Activated CD4-positive, alpha-beta T cell treated with anti-CD3 and anti-CD28 coated beads, Interleukin-2, amount 10 ng/mL, durations not matched to agents 7 days and 5 days (primary cell): Measurements from ENCODE around the gene SETBP1. TPM values are rescaled to one million over a fixed set of nuclear protein-coding genes. Genes with fewer than 3 reads are reported as not detected.

Source experiments
- CTCF ChIA-PET: fragments of 350-600 bp; sonication (Branson Sonifier 250); formaldehyde crosslinking; loops from one replicate; lab custom pipeline; 2021; ENCODE audit warnings: antibody characterized with exemption; lab: Charles Lee
- POLR2A ChIA-PET: fragments of 350-600 bp; sonication (Branson Sonifier 250); formaldehyde crosslinking; loops from one replicate; lab custom pipeline; 2021; ENCODE audit warnings: antibody characterized with exemption; lab: Charles Lee
- DNase-seq: peaks from one replicate; pipeline ENCODE4 v3.0.0-alpha.2; 2020
- H3K27ac Mint-ChIP-seq: one replicate; pipeline ENCODE4 v1.8.0; 2021; ENCODE audit warnings: mild to moderate bottlenecking, moderate library complexity, mixed read lengths
- H3K27me3 Mint-ChIP-seq: one replicate; pipeline ENCODE4 v1.8.0; 2021; ENCODE audit warnings: mixed read lengths
- H3K36me3 Mint-ChIP-seq: one replicate; pipeline ENCODE4 v1.8.0; 2021; ENCODE audit warnings: low read depth, mixed read lengths
- H3K4me1 Mint-ChIP-seq: one replicate; pipeline ENCODE4 v1.8.0; 2021; ENCODE audit warnings: mixed read lengths
- H3K4me3 Mint-ChIP-seq: one replicate; pipeline ENCODE4 v1.8.0; 2021; ENCODE audit warnings: mild to moderate bottlenecking, moderate library complexity, mixed read lengths
- H3K9me3 Mint-ChIP-seq: one replicate; pipeline ENCODE4 v1.8.0; 2021; ENCODE audit warnings: mixed read lengths
- total RNA-seq, 2 experiments: library from RNA; stranded (reverse); gene quantifications; one replicate each; pipeline ENCODE4 v1.2.3, GENCODE V29; 2021

The SETBP1 gene
- total RNA-seq, 2 experiments from 2014 or later: 3.7 to 4.4 TPM

DNA sequence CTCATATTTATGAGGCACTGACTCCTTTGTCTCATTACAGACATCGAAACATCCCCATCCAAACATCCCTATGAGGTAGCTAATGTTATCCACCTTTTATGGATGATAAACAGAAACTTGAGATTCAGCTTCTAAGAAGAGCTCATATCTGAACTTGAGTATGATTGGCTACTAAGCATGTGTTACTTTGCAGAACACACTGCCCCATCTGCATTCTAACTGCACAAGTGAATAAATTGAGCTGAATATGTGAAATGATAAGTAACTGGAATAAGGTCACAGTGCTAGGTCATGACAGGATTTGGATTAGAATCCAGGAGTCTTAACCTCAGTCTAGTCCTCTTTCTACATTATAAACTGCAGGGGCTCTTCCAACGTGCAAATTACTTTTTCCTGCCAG is 172.7 kb downstream of the SETBP1 start:
- H3K27me3 Mint-ChIP-seq: peaks cover 8% of the 10 kb centered on the region
- ChIA-PET POLR2A (no interaction called here), CTCF (interaction anchor here (0.8 kb wide), 2 partner anchors 10 to 13 kb away, joined by 3 read pairs; no protein-coding TSS in a partner anchor)
- H3K4me1 Mint-ChIP-seq: no peaks in the 10 kb centered on the region
- no peaks in the 10 kb centered on the region for H3K36me3 Mint-ChIP-seq
- H3K4me3 Mint-ChIP-seq: no peak overlapping the region
- DNase-seq: no peak
- no peaks in the 10 kb centered on the region for H3K9me3 Mint-ChIP-seq
- H3K27ac Mint-ChIP-seq: no peak overlapping the region

DNA sequence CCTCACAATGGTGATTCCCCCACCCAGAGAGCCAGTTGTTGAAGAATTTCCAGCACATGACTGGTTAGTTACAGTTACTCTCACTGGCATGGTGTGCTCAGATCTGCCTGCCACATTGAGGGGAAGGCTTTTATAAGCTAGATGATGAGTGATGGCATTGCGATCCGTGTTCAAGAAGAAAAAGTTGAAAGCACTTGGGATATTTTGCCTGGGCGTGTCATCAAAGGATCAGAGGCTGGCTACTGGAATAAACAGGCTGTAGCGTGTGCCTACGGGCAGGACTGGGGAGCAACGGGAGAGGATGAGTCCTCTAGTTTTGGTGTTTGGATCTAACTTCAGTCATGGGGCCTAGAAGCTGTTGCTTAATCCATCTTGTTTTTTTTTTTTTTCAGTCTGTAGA is 175.0 kb downstream of the SETBP1 start:
- H3K9me3 Mint-ChIP-seq: no peaks in the 10 kb centered on the region
- no peak for DNase-seq
- H3K36me3 Mint-ChIP-seq: no peaks in the 10 kb centered on the region
- peaks cover 14% of the 10 kb centered on the region for H3K27me3 Mint-ChIP-seq
- no peak overlapping the region for H3K27ac Mint-ChIP-seq
- ChIA-PET CTCF (interaction anchor here (1.6 kb wide), 1 partner anchor 9 kb away, joined by 4 read pairs; no protein-coding TSS in a partner anchor), POLR2A (no interaction called here)
- no peaks in the 10 kb centered on the region for H3K4me1 Mint-ChIP-seq
- H3K4me3 Mint-ChIP-seq: no peak overlapping the region

DNA sequence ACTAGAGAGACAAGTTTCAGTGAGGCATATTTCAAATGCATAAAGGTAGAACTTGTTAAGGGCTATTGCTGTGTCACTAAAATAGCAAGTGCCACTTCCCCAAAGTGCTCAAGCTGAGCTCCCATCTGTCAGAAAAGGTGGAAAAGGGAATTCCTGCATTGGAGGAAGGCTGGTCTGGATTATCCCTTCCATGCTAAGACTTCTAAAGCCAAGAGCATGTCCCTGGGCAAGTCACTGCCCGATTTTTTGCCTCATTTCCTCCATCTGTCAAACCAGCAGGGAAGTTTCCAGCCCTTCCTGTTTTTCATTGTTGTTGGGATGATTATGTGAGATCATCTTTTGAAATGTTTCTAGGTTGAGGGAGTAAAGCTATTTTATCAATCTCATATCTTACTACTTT is 175.5 kb downstream of the SETBP1 start:
- no peak for DNase-seq

DNA sequence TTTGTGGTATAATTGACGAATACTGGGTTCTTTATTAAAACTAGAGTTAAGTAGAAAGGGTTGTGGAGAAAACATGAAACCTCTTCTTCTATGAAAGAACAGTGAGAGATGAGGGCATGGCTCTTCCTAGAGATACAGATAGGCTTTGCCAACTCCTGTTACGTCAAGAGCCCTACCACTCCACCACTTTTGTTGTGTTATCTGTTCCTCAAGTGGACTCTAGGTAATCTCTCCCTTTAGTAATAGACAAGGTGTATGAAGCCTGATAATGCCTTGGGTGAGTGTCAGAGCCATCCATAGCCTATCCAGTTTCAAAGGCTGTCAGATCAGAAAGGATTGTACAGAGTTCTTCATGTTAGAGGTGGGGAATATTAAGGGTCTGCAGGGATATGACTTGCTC is 176.4 kb downstream of the SETBP1 start:
- Mint-ChIP-seq H3K4me1 (no peaks in the 10 kb centered on the region), H3K4me3 (no peak overlapping the region), H3K27ac (no peak overlapping the region), H3K27me3 (peaks cover 14% of the 10 kb centered on the region), H3K9me3 (no peaks in the 10 kb centered on the region), H3K36me3 (no peaks in the 10 kb centered on the region)
- ChIA-PET POLR2A (no interaction called here), CTCF (no interaction called here)
- no peak for DNase-seq

More for the DNA sequence above, 175.5 kb downstream of the SETBP1 start:
- CTCF ChIA-PET: no interaction called here
- H3K36me3 Mint-ChIP-seq: no peaks in the 10 kb centered on the region
- POLR2A ChIA-PET: no interaction called here
- no peaks in the 10 kb centered on the region for H3K4me1 Mint-ChIP-seq
- no peak overlapping the region for H3K4me3 Mint-ChIP-seq
- no peak overlapping the region for H3K27ac Mint-ChIP-seq
- H3K27me3 Mint-ChIP-seq: peaks cover 14% of the 10 kb centered on the region
- no peaks in the 10 kb centered on the region for H3K9me3 Mint-ChIP-seq

DNA sequence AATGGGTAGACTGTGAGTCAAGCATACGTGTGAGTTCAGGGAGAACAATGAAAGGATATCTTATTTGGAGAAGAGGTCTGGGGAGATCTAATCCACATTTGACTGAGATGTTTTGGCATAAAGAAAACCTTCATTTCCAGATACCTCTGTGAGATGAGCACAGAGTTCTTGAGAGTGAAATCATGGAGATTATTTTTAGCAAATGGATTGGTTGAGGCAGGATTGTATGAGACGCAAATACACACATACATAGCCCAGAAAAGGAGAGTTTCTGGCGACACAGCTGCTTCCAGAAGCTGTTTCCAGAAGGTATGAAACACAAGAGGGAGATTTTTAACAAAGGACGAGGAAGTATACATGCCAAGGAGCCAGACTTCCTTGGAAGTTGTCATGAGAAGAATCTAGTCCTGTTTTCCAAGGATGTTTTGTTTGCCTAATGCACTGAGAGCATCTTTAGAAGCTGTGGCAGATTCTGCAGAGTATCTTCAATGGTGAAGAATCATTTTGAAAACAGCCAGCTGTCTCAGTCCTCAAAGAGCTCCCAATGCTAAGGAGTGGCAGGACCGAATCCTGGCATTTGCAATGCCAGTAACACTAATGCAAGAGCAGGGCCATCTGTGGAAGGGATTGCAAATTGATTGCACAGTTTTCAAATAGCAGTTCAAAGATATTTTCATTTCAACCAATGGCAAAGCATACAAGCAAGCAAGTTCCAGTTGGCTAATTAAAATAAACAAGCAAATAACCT is 177.2 kb downstream of the SETBP1 start:
- H3K4me1 Mint-ChIP-seq: no peaks in the 10 kb centered on the region
- peaks cover 18% of the 10 kb centered on the region for H3K27me3 Mint-ChIP-seq
- ChIA-PET POLR2A (no interaction called here), CTCF (no interaction called here)
- H3K36me3 Mint-ChIP-seq: no peaks in the 10 kb centered on the region
- no peak overlapping the region for H3K4me3 Mint-ChIP-seq
- no peak for DNase-seq
- H3K9me3 Mint-ChIP-seq: no peaks in the 10 kb centered on the region
- H3K27ac Mint-ChIP-seq: no peak overlapping the region

DNA sequence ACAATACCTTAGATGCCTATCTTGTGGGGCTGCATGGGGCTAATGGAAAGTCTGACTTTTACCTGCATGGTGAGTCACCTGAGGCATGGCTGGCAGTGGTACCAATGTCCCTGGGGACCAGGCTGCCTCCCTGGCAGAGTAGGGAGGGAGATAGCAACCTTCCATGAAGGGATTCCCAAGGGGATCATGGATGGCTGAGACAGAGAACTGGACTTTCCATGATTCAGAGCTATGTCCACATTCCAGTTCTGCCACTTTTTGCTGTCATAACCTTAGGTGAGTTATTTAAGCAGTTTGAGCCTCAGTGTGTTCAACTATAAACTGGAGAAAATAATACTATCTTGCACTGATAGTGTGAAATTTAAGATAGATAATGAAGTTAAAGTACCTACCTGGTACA is 178.6 kb downstream of the SETBP1 start:
- POLR2A ChIA-PET: no interaction called here
- Mint-ChIP-seq H3K4me1 (no peaks in the 10 kb centered on the region), H3K27ac (no peak overlapping the region), H3K27me3 (peaks cover 19% of the 10 kb centered on the region), H3K36me3 (no peaks in the 10 kb centered on the region), H3K4me3 (no peak overlapping the region), H3K9me3 (no peaks in the 10 kb centered on the region)
- DNase-seq: no peak
- CTCF ChIA-PET: interaction anchor here (1.2 kb wide), 1 partner anchor 15 kb away, joined by 3 read pairs; no protein-coding TSS in a partner anchor

DNA sequence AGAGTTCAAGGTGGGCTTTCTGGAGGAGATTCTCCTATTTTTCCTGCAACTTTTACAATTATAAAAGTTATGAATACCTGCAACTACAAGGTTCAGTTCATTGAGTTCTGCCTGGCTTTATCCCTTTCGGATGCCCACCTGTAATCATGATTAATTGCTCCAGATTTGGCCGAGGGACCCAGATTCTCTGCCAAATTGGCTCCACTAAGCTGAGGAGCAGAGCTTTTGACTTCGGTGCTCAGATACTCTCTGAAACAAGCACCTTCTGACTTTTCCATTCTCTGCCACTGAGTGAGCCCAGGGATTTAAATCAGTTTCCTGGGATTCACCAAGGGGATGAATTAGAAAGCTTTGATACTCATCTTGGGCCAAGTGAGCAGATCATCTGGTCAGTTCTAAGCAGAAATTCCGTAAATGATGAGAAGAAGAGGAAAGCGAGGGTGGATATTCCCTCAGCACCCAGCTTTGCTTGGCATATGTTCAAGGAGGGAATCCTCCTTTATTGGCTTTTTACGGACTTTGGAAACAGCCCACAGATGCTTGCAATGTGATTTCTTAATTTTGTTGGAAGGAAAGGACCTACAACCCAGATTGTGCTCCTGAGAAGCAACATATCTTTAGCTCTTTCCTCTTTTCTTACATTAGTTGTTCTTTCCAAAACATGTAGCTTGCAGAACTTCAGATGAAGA is 179.2 kb downstream of the SETBP1 start:
- H3K27ac Mint-ChIP-seq: no peak overlapping the region
- DNase-seq: no peak
- no peaks in the 10 kb centered on the region for H3K36me3 Mint-ChIP-seq
- ChIA-PET POLR2A (no interaction called here), CTCF (interaction anchor here (0.6 to 1.2 kb wide), 2 partner anchors 15 to 1248 kb away, joined by 3 read pairs; no protein-coding TSS in a partner anchor)
- H3K4me1 Mint-ChIP-seq: no peaks in the 10 kb centered on the region
- H3K9me3 Mint-ChIP-seq: no peaks in the 10 kb centered on the region
- peaks cover 17% of the 10 kb centered on the region for H3K27me3 Mint-ChIP-seq
- H3K4me3 Mint-ChIP-seq: no peak overlapping the region

DNA sequence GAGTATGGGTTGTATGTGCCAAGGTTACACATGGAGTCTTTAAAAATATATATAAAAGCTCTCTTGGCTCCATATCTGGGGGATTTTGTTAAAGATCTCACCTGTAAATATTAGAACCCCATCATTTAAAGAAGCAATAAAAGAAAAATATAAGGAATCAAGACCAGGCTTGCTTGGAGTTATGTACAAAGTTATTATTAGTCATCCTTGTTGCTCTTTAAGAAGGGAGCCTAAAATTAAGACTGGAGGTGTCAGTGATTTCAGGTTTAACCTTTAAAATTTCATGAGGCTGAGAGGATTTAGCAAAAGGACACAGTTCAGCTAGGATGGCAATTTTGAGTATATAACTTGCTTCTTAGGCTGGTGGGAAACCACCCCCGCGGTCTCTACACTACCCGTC is 181.4 kb downstream of the SETBP1 start:
- H3K4me3 Mint-ChIP-seq: no peak overlapping the region
- H3K4me1 Mint-ChIP-seq: no peaks in the 10 kb centered on the region
- H3K27ac Mint-ChIP-seq: no peak overlapping the region
- peaks cover 17% of the 10 kb centered on the region for H3K27me3 Mint-ChIP-seq
- ChIA-PET POLR2A (no interaction called here), CTCF (no interaction called here)
- H3K36me3 Mint-ChIP-seq: no peaks in the 10 kb centered on the region
- no peaks in the 10 kb centered on the region for H3K9me3 Mint-ChIP-seq
- DNase-seq: no peak

DNA sequence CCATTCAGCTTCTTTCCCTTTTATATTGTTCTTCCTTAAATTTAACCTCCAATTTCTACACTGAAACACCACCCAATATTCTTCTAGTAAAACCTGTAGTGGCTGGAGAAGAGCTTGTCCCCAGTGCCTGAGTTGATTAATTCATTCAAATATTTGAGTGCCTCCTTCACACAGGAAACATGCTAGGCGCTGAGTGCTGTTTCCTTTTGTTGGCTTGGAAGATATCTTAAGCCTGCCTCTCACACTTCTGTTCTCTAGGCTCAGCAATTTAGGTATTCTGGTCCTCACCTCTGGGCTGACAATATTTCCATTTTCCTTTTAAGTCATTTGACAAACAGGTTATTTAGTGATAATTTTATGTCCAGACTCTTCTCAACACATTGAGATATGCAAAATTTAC is 185.4 kb downstream of the SETBP1 start:
- ChIA-PET CTCF (interaction anchor here (1.0 kb wide), 1 partner anchor 13 kb away, joined by 3 read pairs; no protein-coding TSS in a partner anchor), POLR2A (no interaction called here)
- H3K36me3 Mint-ChIP-seq: no peaks in the 10 kb centered on the region
- H3K9me3 Mint-ChIP-seq: no peaks in the 10 kb centered on the region
- H3K27me3 Mint-ChIP-seq: peaks cover 8% of the 10 kb centered on the region
- H3K4me1 Mint-ChIP-seq: no peaks in the 10 kb centered on the region
- no peak overlapping the region for H3K27ac Mint-ChIP-seq
- H3K4me3 Mint-ChIP-seq: no peak overlapping the region
- DNase-seq: no peak

DNA sequence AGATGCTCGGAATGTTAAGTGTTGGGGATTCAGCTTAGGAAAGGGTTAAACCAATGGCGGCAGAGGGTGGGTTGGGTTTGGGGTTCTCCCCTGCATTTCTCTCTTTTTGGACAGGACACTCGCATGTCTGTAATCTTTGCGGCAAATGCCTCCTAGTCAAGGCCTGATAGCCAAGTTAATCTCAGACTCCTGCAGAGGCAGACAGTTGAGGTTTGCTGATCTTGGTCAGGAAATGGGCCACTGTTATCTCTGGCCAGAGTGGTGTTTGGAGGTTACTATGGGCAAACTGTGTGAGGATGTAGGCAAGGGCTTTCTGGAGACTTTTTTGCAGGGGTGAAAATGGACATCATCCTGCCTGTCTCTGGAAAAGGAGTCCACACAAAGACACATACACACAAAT is 188.8 kb downstream of the SETBP1 start:
- Mint-ChIP-seq H3K9me3 (no peaks in the 10 kb centered on the region), H3K27ac (no peak overlapping the region), H3K4me3 (no peak overlapping the region), H3K27me3 (peaks cover 2% of the 10 kb centered on the region), H3K36me3 (no peaks in the 10 kb centered on the region), H3K4me1 (peaks cover 4% of the 10 kb centered on the region)
- no peak for DNase-seq
- CTCF ChIA-PET: no interaction called here
- POLR2A ChIA-PET: no interaction called here

DNA sequence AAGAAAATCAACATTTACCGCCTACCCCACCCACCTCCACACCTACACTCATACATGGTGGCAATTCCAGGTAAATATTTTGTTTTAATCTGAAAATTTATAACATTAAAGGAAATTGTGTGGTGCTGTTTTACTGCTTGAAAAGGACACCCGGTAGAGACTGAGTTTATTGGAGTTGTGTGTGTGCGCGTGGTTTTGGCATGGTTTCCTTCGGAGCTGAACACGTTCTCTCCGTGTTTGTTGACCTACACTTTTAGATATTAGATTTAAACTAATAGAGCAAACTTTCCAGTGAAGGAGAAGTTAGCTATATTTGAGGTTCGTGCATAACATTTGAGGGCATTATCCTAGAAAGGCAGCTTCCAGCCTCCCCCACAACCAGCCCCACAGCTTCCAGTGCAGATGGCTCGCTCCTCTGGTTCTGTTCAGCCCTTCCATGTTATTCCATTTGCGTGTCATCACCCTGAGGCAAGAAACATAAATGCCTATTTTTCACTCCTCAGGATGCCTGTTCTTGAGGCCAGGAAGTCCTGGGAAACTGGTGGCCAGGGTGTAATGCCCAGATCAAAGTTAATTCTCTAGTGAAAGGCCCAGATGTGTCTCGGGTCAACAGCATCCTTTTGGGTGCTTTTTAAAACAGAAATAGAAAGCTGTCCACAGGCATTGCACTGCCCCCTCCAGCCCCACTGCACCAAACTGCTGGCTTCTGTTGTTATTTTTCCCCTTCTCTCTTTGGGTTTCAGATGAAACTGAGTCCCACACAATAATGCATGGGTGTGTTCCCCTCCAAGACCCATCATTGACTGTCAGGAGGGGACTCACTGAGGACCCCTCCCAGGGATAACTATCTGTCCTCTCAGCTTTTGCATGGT is 190.2 kb downstream of the SETBP1 start:
- CTCF ChIA-PET: no interaction called here
- H3K36me3 Mint-ChIP-seq: no peaks in the 10 kb centered on the region
- no peaks in the 10 kb centered on the region for H3K9me3 Mint-ChIP-seq
- H3K4me1 Mint-ChIP-seq: peaks cover 4% of the 10 kb centered on the region
- H3K4me3 Mint-ChIP-seq: no peak overlapping the region
- no peak overlapping the region for H3K27ac Mint-ChIP-seq
- H3K27me3 Mint-ChIP-seq: no peaks in the 10 kb centered on the region
- no peak for DNase-seq
- POLR2A ChIA-PET: no interaction called here

DNA sequence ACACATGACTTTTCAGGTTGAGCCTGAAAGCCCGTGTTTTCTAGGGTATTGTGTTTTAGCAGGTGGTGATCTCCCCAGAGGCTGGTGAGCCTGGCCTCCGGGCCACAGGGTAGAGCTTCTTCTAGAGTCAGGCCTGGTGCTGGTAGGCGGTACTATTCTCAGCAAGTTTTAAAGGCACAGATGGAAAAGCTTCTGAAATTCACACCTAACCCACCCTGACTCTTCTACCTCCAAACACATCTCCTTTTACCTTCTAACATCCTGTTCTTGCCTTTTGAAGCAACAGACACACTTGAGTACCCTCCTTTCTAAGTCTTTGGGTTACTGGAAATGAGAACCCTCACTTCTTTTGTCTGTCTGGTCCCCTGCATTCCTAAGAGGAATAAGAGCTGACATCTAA is 191.1 kb downstream of the SETBP1 start:
- Mint-ChIP-seq H3K27me3 (no peaks in the 10 kb centered on the region), H3K9me3 (no peaks in the 10 kb centered on the region), H3K4me3 (no peak overlapping the region), H3K4me1 (peaks cover 4% of the 10 kb centered on the region), H3K36me3 (no peaks in the 10 kb centered on the region), H3K27ac (no peak overlapping the region)
- DNase-seq: no peak
- POLR2A ChIA-PET: no interaction called here
- CTCF ChIA-PET: no interaction called here

DNA sequence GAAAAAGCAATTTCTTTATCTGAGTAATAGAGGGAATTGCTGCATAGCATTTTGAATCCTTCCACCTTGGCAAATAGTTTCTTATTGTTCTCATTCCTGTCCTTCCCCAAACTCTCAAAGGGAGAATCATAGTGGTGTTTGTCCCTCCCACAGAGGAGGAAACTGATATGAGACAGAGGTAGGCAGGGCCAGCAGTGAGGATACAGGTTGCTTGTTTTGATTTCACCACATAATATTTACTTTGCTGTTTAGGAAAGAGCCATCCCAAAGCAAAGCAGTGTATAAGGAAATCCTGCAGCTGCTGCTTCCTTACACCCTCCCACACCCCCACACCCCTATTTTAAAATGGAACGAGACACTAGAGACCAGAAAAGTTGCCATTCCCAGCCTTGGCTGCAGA is 195.3 kb downstream of the SETBP1 start:
- H3K27ac Mint-ChIP-seq: no peak overlapping the region
- H3K4me1 Mint-ChIP-seq: peaks cover 4% of the 10 kb centered on the region
- ChIA-PET POLR2A (no interaction called here), CTCF (no interaction called here)
- no peak for DNase-seq
- no peaks in the 10 kb centered on the region for H3K9me3 Mint-ChIP-seq
- no peak overlapping the region for H3K4me3 Mint-ChIP-seq
- no peaks in the 10 kb centered on the region for H3K27me3 Mint-ChIP-seq
- no peaks in the 10 kb centered on the region for H3K36me3 Mint-ChIP-seq
